ENCODE measurements around the gene CDK8.
"Not testable (repeated sequence)": the region's sequence is repeated elsewhere in the genome, so short reads cannot be mapped to it uniquely, and the experiment has no call there.

Gene CDK8

DNA sequence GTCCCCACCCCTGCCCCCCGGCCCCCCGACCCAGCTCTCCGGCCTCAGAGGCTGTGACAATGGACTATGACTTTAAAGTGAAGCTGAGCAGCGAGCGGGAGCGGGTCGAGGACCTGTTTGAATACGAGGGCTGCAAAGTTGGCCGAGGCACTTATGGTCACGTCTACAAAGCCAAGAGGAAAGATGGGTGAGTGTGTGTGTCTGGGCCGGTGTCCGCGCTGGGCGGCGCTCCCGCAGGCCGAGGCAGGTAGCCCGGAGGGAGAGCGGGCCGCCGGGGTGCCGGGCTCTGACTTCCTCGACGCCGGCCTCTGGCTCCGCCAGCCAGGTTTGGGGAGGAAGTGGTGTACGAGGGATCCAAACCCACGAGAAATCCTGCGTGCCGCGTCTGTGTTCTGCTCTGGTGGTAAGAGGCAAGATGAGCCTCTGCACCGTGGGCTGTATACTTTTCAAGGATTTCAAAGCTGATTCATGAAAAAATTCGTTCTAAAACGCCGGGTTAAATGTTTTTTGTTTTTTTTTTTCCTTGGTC lies 718 bp downstream of the CDK8 start:
- peak; percentile 55 for DNase-seq

DNA sequence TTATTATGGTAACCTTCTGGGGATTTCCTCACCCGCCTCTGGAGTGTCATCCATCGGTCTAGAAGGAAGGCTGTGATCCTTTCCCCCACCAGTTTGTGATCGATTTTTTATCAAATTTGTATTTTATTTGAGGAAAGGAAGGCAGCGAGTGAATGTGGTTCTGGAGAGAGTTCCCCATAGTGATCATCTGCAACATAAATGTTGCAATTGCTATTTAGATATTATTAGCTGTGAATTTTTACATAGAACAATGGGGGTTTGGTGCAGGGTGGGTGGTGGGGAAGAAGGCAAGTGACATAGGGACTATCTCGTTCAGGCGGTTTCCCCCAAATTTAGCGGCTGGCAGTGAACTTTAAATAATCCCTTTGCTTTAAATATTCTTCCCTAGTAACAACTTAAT lies 1.2 kb downstream of the CDK8 start:
- DNase-seq = no peak

DNA sequence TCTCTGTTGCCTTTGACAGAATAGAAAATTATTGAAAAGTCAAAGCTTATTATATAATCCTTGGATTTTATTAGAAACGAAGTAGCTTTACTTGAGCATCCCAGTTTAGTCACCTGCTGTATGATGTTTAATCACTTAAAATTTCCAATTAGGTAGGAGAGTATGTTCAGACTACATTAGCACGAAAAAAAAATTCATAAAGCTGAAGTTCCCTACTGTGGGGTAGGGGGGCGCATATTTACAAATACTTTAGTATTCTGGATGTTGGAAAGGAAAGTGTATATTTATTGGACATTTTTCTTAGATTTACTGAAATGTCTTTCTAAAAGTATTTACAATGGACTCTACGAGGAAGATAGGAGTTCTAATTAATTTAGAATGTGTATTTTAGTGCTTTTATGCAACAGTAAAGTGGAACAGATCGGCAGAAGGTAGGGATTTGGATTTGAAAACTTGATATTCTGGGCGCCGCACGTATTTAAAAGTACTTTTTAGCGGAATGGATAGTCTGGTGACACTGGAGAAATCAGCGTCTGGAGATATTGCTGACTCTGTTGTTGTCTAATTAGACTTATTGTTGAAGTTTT lies 1.9 kb downstream of the CDK8 start:
- no peak for DNase-seq

DNA sequence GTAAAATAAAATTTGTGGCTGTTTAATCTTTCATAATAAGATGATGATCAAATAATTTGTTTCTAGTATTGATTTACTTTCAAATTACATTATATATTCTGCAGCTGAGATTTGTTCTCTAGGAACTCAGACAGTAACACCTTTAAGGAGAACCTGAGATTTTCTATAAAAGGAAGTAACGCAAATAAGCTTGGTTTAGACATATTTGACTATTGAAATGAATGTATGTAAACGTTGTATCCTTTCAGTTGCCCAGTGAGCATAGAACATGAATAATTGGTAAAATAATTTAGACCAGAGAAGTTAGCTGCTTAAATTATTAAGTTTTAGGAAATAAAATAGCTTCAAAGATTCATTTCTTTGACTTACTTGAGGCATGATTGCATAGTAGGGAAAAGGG lies 3.1 kb downstream of the CDK8 start:
- no peak for DNase-seq

DNA sequence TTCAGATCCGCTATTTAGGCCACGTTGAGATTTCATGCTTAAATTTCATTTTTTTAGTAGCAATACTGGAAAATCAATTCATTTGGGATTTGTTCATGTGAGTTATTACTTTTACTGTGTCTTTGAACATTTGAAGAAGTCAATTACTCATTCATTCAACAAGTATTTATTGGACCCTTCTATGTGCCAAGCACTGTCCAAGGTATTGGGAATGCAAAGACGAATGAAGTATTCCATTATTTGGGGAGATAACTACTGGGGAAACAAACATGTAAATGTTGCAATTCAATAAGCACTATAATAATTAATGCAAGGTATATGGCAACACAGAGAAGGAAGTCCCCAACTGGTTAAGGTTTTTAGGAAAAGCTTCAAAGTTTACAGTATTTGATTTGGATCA lies 5.7 kb downstream of the CDK8 start:
- DNase-seq = no peak

DNA sequence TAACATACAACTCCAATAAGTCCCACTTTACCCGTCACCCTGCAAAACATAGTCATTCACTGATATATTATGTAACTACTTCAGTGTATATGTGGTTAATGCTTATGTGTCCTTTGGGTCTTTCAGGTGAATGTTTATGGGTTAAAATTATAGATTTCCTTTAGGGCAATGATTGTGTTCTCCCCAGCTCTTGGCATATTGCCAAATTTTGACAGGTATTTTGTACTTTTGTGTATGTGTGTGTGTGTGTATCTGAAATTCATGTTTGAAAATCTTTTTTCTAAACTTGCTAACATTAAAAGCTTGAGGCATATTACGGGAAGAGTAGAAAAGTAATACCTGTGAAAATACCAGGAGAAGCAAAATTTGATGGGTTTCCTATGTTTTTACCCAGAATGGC lies 8.2 kb downstream of the CDK8 start:
- DNase-seq = no peak

DNA sequence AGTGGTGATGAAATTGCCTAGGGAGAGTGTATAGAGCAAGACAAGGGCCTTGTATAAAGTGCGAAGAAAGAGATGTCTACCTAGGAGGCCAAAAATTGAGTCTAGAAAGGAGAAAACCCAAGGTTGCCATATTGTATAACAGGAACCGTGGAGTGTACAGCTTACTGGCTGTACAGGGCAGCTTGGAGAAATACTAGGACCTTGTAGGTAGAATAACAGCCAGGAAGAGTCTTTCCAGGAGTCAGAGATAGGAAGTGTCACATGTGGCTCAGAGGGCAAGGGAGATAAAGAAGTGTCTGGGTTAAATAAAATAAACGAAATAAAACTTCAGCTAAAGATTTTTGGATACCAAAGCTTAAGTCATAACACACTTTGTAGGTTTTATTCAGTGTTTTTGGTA lies 12.4 kb downstream of the CDK8 start:
- no peak for DNase-seq

DNA sequence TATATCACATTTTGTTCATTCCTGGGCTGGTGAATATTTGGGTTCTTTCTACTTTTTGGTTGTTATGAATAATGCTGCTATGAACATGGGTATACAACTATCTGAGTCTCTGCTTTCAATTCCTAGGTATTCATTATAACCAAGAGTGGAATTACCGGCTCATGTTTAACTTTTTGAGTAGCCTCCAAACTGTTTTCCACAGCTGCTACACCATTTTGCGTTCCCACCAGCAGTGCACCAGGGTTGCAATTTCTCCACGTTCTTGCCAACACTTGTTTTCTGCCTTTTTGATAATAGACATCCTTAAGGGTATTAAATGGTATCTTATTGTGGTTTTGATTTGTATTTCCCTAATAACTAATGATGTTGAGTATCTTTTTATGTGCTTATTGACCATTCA lies 16.8 kb downstream of the CDK8 start:
- no peak for DNase-seq

DNA sequence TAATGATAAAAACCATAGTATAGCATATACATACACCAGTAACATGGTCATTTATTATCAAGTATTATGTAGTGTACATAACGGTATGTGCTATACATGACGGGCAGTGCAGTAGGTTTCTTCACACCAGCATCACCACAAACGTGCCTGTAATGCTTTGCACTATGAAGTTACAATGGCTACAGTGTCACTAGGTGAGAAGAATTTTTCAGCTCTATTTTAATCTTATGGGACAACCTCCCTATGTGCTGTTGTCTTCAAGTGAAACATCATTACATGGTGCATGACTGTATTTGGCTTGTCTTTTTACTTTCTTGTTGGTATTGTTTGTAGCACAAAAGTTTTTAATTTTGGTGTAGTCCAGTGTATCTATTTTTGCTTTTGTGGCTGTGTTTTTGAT lies 18.7 kb downstream of the CDK8 start:
- no peak for DNase-seq

DNA sequence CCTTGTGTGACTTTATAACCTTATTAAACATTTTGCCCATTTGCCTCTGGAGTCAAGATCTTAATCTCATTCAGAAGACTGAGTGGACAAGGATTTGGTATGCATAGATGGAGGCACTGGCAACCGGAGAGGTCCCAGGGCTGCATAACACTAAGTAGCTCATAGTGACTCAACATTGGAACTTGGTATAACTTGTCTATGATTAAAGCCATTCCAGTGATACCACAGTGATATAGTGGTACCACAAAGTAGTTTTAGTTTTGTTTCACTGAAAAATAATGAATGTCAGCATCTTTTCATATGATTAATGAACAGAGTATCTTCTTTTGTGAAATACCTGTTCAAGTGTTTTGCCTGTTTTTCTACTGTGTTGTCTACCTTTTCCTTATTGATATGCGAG lies 26.4 kb downstream of the CDK8 start:
- no peak for DNase-seq

DNA sequence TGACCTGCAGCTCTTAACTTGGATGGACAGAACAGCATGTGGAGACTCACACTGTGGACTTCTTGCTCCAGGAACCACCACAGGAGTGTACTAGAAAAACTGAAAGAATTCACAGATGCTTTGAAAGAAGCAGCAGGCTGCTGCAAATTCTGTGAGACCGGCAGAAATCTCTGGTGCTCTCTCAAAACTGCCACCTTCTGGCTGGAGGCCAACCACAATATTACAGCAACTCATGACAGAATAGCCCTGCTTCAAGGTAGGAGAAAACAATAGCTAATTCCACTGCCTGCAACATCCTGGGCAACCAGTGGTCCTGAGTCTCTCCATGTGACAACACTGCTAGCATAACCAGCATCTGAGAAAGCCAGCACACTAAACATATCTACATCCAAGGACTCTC lies 26.9 kb downstream of the CDK8 start:
- DNase-seq = no peak

DNA sequence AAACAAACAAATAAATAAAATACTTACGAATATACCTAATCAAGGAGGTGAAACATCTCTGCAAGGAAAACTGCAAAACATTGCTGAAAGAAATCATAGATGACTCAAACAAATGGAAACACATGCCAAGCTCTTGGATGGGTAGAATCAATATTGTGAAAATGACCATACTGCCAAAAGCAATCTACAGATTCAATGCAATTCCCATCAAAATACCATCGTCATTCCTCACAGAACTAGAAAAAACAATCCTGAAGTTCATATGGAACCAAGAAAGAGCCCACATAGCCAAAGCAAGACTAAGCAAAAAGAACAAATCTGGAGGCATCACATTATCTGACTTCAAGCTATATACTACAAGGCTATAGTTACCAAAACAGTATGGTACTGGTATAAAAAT lies 32.0 kb downstream of the CDK8 start:
- DNase-seq = not testable (repeated sequence)

DNA sequence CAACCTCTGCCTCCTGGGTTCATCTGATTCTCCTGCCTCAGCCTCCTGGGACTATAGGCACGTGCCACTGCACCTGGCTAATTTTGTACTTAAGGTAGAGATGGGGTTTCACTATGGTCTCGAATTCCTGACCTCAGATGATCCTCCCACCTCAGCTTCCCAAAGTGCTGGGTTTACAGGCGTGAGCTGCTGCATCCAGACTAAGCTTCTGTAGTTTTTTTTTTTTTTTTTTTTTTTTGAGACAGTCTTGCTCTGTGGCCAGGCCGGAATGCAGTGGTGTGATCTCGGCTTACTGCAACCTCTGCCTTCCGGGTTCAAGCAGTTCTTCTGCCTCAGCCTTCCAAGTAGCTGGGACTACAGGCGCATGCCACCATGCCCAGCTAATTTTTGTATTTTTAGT lies 34.9 kb downstream of the CDK8 start:
- DNase-seq = not testable (repeated sequence)

DNA sequence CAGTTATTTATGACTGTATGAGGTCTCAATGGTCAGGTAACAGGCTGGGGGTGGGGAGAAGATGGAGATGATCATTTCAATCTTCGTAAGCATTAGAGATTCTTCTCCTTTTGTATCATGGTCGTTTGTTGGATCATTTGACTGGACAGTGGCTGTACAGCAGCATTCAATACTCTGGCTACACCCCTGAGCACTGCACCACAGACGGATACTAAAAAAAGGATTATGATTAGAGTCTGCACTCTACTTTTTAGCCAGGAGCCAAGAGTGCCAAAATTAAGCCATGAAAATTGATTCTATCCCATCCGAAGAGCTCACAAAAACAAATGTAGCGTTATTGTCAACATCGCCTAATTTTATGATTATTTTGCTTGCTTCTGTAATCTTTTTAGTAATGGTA lies 41.9 kb downstream of the CDK8 start:
- no peak for DNase-seq

DNA sequence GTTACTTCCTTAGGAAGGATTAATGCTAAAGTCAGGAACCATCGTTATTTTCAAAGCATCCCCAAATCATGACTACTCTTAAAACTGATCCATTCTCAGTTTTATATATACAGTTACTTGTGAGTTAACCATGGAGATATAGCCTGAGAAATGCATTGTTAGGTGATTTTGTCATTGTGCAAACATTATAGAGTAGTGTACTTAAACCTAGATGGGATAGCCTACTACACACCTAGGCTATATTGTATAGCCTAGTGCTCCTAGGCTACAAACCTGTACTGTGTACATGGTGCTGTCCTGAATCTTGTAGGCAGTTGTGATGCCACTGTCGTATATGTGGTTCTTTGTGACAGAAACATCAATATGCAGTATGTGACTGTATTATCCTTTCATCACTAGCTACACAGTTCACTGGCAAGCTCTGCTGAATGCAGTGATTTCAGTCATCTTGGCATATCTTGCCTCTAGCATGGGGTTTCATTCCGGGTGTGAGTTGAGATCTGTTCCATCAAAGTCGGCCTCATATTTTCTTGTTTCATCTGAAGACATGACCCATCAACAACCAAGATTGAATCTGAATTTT lies 45.3 kb downstream of the CDK8 start:
- DNase-seq = no peak

DNA sequence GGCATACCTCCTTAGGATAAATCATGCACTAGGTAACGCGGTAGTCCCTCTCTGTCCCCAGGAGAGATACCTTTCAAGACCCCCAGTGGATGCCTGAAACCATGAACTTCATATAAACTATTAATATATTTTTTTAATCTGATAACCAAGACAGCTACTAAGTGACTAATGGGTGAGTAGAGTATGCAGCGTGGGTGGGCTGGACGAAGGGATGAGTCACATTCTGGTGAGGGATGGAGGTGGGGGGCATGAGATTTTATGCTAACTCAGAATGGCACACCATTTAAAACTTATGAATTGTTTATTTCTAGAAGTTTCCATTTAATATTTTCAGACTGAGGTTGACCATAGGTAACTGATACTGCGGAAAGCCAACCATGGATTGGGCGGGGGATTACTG lies 46.2 kb downstream of the CDK8 start:
- no peak for DNase-seq

DNA sequence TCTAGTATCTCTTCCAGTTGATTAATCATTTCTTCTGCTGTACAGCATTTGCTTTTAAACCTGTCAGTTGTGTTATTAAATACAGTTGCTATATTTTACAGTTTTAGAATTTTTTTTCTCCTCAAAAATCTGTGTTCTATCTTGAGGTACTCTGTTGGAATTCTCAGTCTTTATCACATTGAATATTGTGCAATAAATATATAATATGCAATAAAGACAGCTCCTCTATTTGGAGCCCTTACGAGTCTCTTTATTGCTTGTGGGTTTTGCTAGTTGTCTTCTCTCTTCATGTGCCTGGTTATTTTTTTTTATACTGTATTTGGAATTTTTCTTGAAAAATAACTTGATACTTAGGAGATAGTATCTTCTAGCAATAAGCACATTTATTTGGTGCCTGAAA lies 51.7 kb downstream of the CDK8 start:
- DNase-seq = no peak

DNA sequence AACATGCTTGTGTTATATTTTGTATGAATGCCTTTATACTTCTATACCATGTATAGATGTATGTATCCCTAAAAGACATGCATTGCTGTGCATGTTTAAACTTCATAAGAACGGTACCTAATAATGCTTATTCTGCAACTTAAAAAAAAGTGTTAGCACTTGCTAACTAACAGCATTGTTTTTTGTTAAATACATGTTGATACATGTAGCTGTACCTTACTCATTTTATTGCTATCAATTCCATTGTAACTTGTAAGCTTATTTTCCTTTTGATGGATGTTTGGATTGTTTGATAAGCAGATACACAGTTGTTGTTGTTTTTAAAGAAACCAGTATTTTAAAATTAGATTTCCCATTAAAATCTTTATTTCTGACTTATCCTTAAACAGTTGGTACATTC lies 53.8 kb downstream of the CDK8 start:
- DNase-seq = no peak

DNA sequence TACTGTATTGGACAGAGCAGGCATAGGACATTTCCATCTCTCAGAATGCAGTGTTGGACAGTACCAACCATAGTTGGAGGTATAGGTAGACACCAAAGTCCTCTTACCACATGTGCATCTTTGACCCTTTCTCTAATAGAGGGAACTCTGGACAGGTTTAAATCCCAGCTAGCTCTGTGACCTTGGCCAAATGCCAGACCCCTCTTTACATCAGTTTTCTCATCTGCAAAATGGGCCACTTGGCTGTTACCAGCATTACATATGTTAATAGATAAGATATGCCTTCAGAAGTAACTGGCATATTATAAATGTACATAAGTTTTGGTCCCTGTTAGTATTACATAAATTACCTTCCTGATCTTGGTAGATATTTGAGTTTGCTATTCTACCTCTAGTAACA lies 54.3 kb downstream of the CDK8 start:
- no peak for DNase-seq

DNA sequence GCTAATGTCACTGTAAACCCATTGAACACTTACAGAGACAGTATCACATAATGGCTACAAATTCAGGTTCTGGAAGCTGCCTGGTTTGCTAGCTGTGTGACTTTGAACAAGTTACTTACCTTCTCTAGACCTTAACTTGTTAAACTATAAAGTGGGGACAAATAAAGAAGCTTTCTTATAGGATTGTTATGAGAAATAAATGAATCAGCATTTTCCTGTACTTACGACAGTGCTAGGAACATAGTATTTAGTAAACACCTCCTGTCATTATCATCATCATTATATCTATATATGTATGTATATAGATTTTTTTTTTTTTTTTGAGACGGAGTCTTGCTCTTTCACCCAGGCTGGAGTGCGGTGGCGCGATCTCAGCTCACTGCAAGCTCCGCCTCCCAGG lies 54.9 kb downstream of the CDK8 start:
- DNase-seq = no peak

DNA sequence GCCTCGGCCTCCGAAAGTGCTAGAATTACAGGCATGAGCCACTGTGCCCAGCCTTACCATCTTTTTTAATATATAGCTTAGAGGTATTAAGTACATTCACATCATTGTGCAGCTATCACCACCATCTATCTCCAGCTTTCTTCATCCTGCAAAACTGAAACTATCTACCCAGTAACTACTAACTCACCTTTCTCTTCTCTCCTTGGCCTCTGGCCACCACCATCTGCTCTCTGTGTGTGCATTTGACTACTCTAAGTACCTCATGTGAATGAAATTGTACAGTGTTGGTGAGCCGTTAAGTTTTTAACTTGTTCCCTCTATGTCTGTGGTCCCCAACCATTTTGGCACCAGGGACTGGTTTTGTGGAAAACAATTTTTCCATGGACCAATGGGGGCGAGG lies 56.1 kb downstream of the CDK8 start:
- DNase-seq = no peak

DNA sequence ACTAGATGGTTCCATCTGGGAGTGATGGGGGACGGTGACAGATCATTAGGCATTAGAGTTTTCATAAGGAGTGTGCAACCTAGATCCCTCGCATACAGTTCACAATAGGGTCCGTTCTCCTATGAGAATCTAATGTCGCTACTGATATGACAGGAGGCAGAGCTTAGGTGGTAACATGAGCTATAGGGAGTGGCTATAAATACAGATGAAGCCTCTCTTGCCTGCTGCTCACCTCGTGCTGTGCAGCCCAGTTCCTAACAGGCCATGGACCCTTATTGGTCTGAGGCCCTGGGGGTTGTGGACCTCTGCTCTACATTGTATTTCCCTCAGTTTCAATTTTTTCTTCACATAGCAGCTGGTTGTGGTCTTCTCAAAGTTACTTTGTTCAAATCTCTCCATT lies 56.5 kb downstream of the CDK8 start:
- DNase-seq = no peak

DNA sequence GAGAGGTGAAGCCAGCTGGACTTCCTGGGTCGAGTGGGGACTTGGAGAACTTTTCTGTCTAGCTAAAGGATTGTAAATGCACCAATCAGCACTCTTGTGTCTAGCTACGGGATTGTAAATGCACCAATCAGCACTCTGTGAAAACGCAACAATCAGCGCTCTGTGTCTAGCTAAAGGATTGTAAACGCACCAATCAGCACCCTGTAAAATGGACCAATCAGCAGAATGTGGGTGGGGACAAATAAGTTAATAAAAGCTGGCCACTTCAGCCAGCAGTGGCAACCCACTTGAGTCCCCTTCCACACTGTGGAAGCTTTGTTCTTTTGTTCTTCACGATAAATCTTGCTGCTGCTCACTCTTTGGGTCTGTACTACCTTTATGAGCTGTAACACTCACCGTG lies 58.1 kb downstream of the CDK8 start:
- DNase-seq = not testable (repeated sequence)

DNA sequence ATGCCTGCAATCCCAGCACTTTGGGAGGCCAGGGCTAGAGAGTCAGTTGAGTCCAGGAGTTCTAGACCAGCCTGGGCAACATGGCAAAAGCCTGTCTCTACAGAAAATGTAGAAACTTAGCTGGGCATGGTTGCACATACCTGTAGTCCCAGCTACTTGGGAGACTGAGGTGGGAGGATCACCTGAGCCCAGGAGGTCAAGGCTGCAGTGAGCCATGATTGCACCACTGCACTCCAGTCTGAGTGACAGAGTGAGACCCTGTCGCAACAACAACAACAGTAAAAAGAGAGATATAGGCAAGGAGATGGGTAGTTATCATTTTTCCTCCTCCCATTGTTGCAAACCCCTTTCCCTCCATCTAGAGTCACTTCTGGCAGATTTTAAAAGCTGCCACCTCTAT lies 62.2 kb downstream of the CDK8 start:
- not testable (repeated sequence) for DNase-seq

DNA sequence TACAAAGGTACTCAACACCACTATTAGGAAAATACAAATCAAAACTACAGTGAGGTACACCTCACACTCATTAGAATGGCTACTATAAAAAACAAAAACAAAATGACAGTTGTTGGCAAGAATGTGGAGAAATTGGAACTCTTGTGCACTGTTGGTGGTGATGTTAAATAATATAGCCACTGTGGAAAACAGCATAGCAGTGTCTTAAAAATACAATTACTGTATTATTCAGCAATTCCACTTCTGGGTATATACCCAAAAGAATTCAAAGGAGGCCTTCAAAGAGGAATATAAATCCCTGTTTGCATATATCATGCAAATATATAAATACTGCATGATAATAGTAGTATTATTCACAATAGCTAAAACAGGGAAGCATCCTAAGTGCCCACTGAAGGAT lies 66.8 kb downstream of the CDK8 start:
- DNase-seq = no peak

Data from T-helper 9 cell (primary cell).